ENCODE measurements around the gene IL3.

The IL3 gene

GRCh38 chr5:132074772-132075718 lies 14.6 kb downstream of the IL3 start:
- H3K4me3 ChIP-seq (ENCODE audit: low read depth, low read length) = no peak overlapping the region
- TF ChIP-seq CTCF (IDR thresholded peaks at IDR 0.05; ENCODE audit: low read depth, low read length) = no peak

GRCh38 chr5:132075719-132076077 lies 15.2 kb downstream of the IL3 start:
- no peak for TF ChIP-seq CTCF (IDR thresholded peaks at IDR 0.05; ENCODE audit: low read depth, low read length)
- no peak overlapping the region for H3K4me3 ChIP-seq (ENCODE audit: low read depth, low read length)

GRCh38 chr5:132076202-132076830 lies 15.9 kb downstream of the IL3 start:
- no peak for TF ChIP-seq CTCF (IDR thresholded peaks at IDR 0.05; ENCODE audit: low read depth, low read length)

GRCh38 chr5:132076983-132077382 lies 16.5 kb downstream of the IL3 start:
- H3K4me3 ChIP-seq (ENCODE audit: low read depth, low read length) = no peak overlapping the region
- TF ChIP-seq CTCF (IDR thresholded peaks at IDR 0.05; ENCODE audit: low read depth, low read length) = no peak

More at GRCh38 chr5:132076202-132076830, 15.9 kb downstream of the IL3 start:
- H3K4me3 ChIP-seq (ENCODE audit: low read depth, low read length) = no peak overlapping the region

GRCh38 chr5:132079081-132079480 lies 18.6 kb downstream of the IL3 start:
- TF ChIP-seq CTCF (IDR thresholded peaks at IDR 0.05; ENCODE audit: low read depth, low read length) = no peak
- H3K4me3 ChIP-seq (ENCODE audit: low read depth, low read length) = no peak overlapping the region

GRCh38 chr5:132079619-132080018 lies 19.2 kb downstream of the IL3 start:
- TF ChIP-seq CTCF (IDR thresholded peaks at IDR 0.05; ENCODE audit: low read depth, low read length) = no peak
- H3K4me3 ChIP-seq (ENCODE audit: low read depth, low read length) = no peak overlapping the region

- TF ChIP-seq CTCF (IDR thresholded peaks at IDR 0.05; ENCODE audit: low read depth, low read length) = no peak
- no peak overlapping the region for H3K4me3 ChIP-seq (ENCODE audit: low read depth, low read length)
Measured at GRCh38 chr5:132080595-132080994, 20.1 kb downstream of the IL3 start.
